Measurements from ENCODE around the gene FNDC3A. TPM values are rescaled to one million over a fixed set of nuclear protein-coding genes. Genes with fewer than 3 reads are reported as not detected.
"Not testable (repeated sequence)": the region's sequence is repeated elsewhere in the genome, so short reads cannot be mapped to it uniquely, and the experiment has no call there.

FNDC3A gene
- polyA plus RNA-seq, 12 donors: 33.6 to 52.9 (median 44.9) TPM; not detected in 1

DNA sequence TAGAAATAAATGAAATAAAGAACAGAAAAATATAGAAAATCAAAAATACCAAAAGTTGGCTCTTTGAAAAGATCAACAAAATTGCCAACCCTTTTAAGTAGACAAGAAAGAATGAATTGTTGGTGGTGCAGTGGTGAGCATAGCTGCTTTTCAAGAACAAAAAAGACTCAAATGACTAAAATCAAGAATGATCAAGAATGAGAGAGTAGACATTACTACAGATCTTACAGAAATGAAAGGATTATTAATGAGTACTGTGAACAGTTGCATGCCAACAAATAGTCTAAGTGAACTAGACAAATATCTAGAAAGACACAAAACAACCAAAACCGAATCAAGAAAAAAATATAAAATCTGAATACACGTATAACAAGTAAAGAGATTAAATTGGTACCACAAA lies 53.9 kb downstream of the FNDC3A start:
- DNase-seq: no peak

DNA sequence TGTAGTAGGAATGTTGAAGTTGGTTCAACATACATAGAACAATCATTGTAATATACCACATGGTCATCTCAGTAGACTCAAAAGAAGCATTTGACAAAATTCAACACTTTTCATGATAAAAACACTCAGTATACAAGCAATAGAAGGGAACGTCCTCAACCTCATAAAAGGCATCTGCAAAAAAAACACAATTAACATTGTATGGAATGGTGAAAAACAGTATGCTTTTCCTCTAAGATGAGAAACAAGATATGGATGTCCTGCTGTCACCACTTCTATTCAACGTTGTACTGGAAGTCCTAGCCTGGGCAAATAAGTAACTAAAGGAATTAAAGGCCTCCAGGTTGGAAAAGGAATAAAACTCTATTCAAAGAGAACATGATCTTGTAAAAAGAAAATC lies 54.5 kb downstream of the FNDC3A start:
- DNase-seq: no peak

DNA sequence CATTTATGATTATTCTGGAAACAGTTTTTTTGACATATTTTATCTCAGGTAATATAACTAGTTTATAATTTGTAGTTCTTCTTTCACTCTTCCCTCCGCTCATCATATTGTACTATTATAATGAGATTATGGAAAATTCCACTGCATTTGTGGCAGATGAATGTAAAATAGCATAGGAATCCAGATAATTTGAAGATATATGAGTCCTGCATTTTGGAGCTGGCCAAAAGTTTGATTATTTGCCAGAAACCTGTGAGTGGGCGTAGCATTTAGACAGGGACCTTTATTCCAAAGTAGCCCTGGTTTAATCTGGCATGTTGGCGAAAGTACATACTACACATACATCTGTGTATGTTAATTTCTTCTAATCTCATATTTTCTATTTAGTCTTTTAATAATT lies 65.2 kb downstream of the FNDC3A start:
- DNase-seq: no peak

DNA sequence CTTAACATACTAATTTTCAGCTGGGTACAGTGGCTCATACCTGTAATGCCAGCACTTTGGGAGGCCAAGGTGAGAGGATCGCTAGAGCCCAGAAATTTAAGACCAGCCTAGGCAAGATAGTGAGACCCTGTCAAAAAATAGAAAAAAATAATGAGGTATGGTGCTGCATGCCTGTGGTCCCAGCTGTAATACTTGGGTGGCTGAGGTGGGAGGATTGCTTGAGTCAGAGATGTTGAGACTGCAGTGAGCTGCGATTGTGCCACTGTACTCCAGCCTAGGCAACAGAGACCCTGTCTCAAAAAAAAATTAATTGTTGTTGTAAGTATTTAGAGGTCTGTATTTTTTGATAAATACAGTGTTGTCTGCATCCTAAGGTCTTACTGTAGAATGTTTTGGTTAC lies 66.8 kb downstream of the FNDC3A start:
- no peak for DNase-seq

DNA sequence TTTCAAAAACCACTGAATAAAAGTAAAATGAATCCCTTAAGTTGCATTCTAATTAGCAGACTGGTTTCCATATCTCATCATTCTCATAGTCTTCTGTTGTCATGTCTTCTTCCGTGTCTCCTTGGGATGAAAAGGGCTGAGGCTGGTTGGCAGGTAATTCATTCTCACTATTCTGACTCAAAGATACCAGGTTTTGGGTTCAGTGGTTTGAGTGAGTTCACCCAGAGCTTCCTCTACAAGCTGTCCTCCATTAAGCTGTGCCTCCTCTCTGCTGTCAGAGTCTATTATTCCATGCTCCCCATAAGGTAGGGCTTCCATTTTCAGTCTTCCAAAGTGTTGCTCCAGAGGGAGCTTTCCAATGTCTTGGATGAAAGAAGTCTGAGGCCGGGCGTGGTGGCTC lies 68.3 kb downstream of the FNDC3A start:
- no peak for DNase-seq

DNA sequence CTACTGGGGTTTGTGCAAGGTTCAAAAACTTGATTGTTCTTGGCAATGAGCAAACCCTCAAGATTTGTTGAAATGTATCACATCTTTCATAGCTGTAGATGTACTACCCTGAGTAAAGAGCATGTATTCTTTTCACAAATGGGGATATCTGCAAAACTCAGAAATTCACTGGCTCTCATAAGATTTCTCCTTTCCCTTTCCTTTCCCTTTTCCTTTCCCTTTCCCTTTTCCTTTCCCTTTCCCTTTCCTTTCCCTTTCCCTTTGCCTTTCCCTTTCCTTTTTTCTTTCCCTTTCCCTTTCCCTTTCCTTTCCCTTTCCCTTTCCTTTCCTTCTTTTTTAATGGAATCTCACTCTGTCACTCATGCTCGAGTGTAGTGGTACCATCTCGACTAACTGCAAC lies 69.1 kb downstream of the FNDC3A start:
- no peak for DNase-seq

DNA sequence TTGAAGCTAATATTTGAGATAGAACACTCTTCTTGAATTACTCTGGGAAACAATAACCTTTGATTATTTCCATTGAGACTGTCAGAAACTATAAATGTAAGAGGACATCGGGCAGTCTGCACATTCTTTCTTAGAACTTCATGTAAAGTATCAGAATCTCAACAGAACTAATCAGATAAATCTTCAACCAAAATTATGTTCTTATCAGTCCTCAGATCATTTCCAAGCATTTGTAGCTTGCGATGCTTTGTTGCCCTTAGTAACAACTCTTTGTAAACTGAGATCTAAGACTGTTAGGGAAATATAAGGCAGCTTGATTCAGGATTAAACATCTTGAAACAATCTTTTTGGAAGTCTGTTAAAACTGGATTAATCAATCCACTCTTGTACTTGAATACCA lies 70.3 kb downstream of the FNDC3A start:
- no peak for DNase-seq

DNA sequence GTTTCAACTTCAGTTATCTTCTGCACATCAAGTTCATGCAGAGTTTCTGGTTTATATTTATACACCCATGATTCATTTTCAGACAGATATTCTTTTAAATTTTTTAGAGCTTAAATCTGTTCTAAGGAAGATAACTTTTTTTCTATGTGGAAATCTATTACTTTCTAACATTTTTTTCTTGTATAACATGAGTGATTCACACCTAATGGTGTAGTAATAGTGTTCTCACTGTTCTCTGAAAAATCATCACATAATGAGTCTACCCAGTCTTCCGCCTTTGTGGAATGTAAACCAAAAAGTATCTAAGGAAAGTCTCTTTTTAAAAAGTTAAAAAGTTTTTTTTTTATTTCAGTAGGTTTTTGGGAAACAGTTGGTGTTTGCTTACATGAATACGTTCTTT lies 70.8 kb downstream of the FNDC3A start:
- DNase-seq: no peak

DNA sequence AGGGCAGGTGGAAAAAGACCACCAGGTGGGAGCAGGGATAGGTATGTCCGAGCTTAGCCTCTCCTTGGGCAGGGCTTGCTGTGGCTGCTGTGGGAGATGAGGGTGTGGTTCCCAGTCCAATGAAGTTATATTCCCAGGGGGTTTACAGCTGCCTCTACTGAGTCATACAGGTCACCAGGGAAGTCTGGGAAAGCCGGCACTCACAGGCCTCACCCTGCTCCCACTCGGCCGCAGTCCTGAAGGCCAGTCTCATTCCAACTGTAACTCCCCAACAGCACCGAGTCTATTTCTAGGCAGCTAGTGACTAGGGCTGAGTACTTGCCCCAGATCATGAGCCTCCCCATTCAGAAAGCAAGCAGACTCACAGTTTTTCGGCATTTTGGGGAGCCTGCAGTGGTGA lies 77.1 kb downstream of the FNDC3A start:
- DNase-seq: no peak

DNA sequence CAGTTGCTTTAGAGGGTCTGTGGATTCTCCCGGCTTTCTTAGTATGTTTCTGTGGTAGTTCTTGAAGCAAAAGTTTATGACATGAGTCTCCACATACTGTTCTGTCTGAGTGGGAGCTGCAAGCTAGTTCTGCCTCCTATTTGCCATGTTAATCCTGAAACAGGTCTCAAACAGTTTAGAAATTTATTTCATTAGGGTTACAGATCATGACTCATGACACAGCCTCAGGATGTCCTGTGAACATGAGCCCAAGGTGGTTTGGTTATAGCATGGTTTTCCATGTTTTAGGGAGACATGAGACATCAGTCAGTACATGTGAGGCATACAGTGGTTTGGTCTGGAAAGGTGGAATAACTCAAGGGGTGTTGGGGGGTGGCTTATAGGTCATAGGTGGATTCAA lies 77.5 kb downstream of the FNDC3A start:
- no peak for DNase-seq

DNA sequence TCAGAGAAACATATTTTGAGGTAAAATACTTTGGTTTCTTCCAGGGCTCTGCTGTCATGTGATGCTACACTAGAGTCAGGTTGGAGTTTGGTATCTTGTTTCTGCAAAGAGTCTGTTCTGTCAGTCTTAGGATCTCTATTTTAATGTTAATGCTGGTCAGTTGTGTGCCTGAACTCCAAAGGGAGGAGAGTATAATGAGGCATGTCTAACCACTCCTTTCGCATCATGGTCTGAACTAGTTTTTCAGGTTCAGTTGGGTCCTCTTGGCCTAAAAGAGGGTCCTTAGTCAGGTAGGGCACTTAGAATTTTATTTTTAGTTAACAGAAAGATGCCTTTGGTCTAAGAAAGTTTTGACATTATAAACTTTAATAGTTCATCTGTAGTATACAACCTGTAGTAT lies 78.2 kb downstream of the FNDC3A start:
- DNase-seq: no peak

DNA sequence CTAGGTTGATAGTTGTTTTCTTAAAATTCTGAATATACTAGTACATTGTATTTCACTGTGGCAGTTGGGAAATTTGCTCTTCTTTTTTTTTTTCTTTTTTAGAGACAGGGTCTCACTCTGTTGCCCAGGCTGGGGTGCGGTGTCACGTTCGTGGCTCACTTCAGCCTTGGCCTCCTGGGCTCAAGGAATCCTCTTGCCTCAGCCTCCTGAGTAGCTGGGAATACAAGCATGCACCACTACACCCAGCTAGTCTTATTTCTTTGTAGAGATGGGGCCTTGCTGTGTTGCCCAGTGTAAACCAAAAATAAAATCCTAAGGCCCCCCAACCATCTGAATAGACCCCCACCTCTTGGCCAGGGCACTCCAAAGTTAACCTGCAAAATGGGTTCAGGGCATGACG lies 79.3 kb downstream of the FNDC3A start:
- no peak for DNase-seq

DNA sequence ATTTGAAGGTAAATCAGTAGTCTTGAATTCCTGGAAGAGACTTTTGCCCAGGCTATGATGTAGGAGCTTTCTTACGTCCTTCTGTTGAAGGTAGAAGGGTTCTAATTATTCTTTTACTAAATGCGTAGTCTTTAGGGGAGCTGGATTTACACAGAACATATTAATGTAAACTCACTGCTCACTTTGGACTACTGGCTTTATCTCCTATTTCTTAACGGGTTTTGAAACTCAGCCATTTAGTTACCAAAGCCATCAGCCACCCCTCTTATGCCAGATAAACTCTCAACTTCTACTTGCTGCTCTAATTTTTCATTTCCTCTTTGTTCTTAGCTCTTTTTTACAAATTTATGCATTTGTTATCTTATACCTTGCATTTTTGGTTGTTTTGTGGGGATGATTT lies 81.5 kb downstream of the FNDC3A start:
- DNase-seq: no peak

DNA sequence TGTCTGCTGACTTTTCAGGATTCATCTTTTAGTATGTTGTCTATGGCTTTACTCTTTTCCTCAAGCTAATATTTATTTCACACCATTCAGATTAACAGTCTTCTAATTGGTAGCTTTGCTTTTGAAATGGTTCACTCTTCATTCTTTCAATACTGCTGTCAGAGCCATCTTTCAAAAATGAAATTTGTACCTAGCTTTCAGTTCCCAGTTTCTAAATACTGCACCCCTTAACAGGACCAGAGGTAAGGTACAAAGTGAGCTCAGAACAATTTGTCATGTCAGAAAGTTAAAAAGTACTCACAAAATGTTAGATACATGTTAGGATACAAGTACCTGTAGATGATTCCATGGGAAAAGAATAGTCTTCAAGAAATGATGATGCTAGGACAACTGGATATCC lies 83.0 kb downstream of the FNDC3A start:
- DNase-seq: no peak

DNA sequence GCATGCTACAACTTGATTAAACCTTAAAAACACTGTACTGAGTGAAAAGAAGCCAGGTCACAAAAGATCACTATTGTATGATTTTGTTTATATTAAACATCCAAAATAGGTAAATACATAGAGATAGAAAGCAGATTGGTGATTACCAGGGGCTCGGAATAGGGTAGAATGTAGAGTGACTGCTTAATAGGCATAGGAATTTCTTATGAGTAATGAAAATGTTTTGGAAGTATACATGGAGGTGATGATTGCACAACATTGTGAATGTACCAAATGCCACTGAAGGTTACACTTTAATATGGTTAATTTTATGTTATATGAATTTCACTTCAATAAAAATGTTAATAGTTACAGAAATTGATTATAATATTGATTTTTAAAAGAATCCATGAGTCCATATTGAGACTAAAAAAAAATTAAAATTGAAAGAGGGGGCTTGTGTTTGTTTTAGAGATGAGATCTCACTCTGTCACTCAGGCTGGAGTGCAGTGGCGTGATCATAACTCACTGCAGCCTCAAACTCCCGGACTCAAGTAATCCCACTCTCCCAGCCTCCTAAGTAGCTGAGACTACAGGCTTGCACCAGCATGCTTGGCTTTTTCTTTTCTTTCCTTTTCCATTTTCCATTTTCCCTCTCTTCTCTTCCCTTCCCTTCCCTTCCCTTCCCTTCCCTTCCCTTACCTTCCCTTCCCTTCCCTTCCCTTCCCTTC lies 85.1 kb downstream of the FNDC3A start:
- DNase-seq: no peak

DNA sequence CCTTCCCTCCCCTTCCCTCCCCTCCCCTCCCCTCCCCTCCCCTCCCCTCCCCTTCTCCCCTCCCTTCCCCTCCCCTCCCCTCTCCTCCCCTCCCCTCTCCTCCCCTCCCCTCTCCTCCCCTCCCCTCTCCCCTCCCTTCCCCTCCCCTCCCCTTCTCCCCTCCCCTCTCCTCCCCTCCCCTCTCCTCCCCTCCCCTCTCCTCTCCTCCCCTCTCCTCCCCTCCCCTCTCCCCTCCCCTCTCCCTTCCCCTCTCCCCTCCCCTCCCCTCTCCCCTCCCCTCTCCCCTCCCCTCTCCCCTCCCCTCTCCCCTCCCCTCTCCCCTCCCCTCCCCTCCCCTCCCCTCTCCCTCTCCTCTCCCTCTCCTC lies 85.7 kb downstream of the FNDC3A start:
- DNase-seq: not testable (repeated sequence)

DNA sequence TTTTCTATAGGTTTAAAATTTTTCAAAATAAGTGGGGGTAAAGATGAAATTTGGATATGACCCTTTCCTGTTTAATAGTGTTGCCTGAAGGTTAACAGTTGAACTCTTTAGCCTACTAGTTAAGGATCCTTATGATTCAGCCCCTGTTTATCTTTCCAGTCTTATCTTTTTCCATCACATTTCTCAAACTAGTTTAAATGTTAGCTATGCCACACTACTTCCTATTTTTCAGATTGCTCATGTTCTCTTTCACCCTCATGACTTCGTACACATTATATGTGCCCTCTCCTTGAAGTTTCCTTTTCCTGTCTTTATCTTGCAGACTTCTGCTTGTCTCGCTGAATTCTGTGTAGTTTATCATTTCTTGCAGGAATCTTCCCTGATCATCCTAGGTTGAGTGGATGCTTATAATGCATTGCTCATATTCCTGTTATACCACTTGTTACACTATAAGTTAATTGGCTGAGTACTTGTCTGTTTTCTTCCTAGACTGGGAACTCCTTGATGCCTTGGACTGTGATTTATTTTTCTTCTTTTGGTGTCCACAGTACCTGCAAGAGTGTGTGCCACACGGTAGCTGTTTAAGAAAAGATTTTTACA lies 86.7 kb downstream of the FNDC3A start:
- no peak for DNase-seq

DNA sequence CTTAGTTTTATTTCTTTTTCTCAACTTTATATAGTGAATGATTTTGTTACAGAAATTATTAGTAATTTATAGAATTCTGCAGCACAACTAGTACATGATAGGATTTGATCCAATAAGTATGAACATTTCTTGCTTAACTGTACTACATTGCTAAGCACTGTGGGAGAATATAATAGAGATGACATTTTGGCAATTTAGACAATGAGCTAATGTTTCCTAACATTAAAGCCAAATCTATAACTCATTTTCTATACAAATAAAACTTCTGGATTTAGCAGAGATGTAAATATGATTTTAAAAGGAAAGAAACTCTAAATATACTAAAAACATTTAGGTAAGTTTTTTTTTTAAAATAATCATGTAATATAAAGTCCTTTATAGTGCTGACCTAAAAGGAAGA lies 87.3 kb downstream of the FNDC3A start:
- DNase-seq: peak; percentile 20

DNA sequence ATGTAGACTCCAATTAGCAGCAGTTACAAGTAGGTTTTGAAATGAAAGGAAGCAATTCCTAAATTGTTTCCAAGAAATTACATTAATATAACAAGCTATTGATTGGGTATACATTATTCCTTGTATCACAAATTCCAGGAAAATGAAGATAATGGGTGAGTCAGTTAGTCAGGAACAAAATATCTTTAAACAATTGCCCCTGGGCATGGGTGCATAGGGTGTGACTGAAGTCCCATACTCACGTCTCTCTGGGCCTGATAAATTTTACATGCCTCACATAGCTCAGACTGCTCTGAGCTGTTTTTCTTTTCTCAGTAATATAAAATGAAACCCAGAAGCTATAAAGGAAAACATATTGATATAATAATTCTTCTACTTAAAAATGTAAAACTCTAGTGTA lies 87.8 kb downstream of the FNDC3A start:
- DNase-seq: no peak

DNA sequence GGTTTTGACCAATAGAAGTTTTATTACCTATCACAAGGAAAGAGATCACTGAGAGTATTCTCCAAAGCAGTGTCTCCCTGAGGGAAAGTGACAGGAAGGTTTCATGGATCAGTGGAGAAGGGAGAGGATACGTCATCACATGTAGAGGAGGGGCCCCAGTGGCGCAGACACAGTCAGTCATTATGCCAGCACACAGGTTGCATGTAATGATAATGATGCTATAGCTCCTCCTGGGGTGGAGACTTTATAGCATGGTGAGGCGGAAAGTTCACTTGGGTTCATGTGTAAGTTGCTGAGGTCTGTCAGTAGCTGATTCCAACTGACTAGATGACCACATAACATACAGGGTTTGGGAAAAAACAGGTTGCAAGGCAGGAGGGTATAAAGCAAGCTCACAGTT lies 88.8 kb downstream of the FNDC3A start:
- DNase-seq: no peak

DNA sequence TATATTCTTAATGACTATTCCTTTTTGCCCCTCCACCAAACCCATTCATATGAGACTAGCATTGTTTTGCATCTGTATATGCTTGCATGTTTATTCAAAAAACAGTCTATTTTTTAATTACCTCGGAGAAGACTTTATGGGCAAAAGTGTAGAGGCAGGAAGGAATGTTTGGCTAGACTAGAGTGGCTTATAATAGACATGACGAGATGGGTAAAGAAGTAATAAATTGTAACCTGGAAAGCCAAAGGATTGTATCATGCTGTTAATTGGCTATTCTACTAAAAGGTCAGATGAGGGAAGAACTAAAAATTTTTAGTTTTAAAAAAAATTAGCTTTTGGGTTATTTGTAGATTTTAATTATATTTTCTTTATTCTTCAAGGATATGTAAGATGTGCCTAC lies 91.1 kb downstream of the FNDC3A start:
- no peak for DNase-seq

DNA sequence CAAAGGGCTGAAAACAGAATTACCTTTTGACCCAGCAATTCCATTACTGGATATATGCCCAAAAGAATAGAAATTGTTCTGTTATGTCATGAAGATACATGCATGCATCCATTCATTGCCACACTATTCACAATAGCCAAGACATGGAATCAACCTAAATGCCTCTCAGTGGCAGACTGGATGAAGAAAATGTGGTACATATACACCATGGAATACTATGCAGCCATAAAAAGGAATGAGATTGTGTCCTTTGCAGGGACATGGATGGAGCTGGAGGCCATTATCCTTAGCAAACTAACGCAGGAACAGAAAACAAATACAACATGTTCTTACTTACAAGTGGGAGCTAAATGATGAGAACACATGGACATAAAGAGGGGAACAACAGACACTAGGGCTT lies 92.8 kb downstream of the FNDC3A start:
- DNase-seq: not testable (repeated sequence)

DNA sequence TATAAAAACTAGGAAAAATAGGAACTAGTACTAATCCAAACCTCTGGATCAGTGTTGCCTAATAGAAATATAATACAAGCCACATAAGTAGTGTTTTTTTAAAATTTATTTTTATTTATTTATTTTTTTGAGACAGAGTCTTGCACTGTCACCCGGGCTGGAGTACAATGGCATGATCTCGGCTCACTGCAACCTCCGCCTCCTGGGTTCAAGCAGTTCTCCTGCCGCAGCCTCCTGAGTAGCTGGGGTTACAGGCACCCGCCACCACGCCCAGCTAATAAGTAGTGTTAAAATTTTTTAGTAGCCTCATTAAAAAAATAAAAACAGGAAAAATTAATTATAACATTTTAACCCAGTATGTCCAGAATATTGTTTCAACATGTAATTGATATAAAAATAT lies 94.3 kb downstream of the FNDC3A start:
- DNase-seq: not testable (repeated sequence)

DNA sequence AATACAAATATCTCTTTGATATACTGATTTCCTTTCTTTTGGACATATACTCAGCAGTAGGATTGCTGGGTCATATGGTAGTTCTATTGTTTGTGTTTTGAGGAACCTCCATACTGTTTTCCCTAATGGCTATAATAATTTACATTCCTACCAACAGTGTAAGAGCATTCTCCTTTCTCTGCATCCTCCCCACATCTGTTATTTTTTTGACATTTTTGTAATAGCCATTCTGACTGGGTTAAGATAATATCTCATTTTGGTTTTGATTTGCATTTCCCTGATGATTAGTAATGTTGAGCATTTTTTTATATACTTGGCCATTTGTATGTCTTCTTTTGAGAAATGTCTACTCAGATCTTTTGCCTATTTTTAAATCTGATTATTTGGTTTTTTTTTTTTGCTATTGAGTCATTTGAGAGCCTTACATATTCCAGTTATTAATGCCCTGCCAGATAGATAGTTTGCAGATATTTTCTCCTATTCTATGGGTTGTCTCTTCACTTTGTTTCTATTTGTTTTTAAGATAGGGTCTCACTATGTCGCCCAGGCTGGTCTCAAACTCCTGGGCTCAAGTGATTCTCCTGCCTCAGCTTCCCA lies 95.7 kb downstream of the FNDC3A start:
- DNase-seq: no peak
